ENCODE data around the gene TMEM116.
"Not testable (repeated sequence)": the region's sequence is repeated elsewhere in the genome, so short reads cannot be mapped to it uniquely, and the experiment has no call there.

TMEM116 gene

DNA sequence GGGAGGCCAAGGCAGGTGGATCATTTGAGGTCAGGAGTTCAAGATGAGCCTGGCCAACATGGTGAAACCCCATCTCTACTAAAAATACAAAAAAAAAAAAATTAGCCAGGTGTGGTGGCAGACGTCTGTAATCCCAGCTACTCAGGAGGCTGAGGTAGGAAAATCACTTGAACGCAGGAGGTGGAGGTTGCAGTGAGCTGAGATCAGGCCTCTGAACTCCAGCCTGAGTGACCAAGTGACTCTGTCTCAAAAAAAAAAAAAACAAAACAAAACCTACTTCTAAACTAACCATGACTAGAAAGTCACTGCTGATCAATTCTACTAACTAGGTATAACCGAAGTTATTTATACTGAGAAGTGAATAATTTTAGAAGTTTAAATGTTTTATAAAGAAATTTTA is 3.4 kb downstream of the TMEM116 start:
- DNase-seq (ENCODE audit: low read depth in 2 of 2): not testable (repeated sequence)

DNA sequence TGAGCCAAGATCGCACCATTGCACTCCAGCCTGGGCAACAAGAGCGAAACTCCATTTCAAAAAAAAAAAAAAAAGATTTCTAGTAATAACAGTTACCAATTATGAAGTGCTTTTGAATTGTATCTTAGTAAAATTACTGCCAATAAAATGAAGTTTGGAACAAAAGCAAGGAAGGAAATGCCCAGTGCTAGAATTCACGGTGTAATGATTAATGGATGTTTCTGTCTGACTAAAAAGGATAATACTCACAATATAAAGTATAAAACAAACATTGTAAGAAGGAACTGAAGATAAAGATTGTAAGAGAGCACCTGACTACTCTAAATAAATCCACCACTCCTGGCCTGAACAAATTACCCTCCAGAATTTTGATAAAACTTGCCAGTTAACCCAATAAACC is 4.0 kb downstream of the TMEM116 start:
- no peak for DNase-seq (ENCODE audit: low read depth in 2 of 2)

DNA sequence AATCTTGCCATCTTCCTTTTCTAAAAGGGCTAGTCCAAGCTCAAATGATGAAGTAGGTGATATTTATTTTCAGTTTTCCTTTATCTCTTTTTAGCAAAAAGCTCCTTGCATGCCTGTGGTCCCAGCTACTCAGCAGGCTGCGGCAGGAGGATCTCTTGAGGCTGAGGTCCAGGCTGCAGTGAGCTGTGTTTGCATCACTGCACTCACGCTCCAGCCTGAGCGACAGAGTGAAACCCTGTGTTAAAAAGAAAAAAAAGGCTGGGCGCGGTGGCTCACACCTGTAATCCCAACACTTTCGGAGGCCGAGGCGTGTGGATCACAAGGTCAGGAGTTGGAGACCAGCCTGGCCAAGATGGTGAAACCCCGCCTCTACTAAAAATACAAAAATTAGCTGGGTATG is 5.0 kb downstream of the TMEM116 start:
- no peak for DNase-seq (ENCODE audit: low read depth in 2 of 2)

DNA sequence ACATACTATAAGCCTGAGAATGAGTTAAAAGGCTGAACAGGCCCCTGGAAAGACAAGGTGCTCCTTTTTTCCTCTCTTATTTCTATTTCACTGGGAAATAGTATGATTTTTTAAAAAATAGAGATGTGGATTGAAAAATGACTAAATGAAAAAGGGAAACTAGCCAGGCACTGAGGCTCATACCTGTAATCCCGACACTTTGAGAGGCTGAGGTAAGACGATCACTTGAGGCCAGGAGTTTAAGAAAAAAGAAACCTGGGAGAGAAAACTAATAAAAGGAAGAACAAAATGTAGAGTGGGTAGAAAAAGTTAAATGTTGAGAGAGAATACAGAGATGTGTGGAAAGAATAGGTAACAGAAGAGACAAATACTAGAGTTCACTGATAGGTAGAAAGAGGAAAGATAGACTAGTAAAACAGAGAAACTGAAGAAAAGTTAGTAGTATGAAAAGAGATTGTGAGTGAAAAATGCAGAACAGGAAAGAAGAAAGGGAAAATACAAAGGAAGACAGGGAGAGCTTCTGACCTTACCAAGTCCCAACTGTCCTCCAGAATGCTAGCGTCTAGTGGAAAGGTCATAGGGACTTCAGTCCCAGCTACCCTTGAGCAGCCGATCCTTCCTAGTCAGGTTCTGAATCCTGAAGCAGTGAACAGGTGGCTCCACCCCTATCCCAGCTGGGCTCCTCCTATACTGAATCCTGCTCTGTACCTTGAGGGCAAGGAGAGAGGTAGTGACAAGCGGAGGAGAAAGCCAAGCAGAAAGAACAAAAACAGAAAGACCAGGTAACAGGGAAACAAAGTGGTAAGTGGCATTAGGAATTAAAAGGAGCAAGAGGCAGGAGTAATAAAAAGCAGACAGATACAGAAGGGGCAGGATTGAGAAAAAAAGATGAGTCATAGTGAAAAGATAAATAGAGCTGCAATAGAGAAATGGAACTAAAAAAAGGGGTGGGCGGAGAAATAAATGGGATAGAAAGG is 7.3 kb downstream of the TMEM116 start:
- no peak for DNase-seq (ENCODE audit: low read depth in 2 of 2)

DNA sequence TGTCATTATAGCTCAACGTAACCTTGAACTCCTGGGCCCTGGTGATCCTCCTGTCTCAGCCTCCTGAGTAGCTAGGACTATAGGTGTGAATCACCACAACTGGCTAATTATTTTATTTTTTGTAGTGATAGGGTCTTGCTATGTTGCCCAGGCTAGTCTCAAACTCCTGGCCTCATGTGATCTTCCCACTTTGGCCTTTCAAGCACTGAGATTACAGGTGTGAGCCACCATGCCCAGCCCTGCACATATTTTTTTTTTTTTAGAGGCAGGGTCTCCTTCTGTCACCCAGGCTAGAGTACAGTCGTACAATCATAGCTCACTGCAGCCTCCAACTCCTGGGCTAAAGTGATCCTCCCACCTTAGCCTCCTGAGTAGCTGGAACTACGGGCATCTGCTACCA is 8.9 kb downstream of the TMEM116 start:
- DNase-seq (ENCODE audit: low read depth in 2 of 2): no peak

DNA sequence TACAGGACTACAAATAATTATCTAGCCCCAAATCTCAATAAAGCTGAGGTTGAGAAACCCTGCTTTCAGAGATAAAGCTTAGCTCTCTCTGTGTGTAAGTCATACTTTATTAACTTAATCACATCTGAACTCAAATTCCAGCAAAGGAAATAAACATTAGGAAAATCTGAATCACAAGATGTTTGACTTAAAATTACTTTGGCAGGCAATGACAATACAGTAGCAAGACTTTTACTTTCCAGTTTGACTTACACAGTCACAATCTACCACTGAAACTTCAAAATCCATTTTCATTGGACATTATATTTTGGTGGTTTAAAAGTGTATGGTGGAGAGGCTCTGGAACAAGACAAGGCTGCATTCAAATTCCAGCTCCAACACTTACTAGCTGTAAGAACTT is 11.4 kb downstream of the TMEM116 start:
- DNase-seq (ENCODE audit: low read depth in 2 of 2): no peak

DNA sequence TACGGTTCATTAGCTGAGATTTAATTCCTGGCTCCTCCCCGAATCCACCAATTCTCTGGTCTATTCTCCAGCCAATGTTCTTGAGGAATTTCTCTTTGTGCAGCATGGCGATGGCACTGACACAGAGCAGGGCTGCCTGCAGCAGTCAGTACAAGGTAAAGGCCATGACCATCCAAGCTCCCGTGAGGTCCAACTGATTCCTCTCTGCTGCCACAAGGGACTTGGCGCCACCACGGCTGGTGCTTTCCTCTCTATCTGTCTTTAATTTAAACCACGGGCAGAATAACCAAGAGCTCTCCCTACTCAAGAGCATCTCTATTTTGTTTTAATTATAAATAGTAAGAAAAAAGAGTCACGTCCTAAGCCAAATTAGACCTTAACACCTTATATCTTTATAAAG is 12.1 kb downstream of the TMEM116 start:
- DNase-seq (ENCODE audit: low read depth in 2 of 2): no peak

DNA sequence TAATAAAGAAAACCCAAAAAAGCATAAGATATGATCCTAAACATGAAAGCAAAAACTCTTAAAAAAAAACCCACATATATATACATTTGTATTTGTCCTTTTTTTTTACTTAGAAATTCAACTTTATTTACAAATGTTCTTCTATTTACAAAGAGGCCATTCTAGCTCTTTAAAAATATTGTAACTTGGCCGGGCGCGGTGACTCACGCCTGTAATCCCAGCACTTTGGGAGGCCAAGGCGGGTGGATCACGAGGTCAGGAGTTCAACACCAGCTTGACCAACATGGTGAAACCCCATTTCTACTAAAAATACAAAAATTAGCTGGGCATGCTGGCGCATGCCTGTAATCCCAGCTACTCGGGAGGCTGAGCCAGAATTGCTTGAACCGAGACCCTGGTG is 13.8 kb downstream of the TMEM116 start:
- DNase-seq (ENCODE audit: low read depth in 2 of 2): not testable (repeated sequence)

DNA sequence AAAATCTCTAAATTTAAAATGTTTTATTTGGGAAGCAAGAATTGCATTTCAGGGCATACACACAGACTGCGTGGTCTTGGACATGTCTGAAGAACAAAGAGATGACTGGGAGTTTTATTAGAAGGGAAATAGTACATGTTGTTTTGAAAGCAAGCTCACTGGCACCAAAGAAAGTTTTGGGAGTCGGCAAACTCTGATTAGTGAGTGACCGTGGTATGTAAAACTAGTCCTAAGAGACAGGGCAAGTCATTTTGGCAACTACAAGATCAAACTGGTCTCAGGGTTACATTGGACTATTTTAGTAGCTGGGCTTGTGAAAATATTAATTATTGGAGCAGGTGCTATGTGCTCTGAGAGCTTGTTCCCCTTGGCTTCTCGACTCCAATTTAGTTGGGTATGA is 14.9 kb downstream of the TMEM116 start:
- DNase-seq (ENCODE audit: low read depth in 2 of 2): no peak

DNA sequence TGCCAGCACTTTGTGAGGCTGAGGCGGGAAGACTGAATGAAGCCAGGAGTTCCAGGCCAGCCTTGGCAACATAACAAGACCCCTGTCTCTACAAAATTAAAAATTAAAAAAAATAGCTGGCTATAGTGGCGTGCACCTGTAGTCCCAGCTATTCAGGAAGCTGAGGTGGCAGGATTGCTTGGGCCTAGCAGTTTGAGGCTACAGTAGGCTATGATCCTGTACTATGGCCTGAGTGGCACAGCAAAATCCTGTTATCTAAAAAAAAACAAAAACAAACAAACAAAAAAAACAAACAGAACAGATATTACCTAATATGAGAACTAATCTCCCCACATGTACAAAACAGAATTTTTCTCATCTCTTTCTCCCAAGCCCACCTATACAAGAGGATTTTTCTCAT is 15.7 kb downstream of the TMEM116 start:
- no peak for DNase-seq (ENCODE audit: low read depth in 2 of 2)

DNA sequence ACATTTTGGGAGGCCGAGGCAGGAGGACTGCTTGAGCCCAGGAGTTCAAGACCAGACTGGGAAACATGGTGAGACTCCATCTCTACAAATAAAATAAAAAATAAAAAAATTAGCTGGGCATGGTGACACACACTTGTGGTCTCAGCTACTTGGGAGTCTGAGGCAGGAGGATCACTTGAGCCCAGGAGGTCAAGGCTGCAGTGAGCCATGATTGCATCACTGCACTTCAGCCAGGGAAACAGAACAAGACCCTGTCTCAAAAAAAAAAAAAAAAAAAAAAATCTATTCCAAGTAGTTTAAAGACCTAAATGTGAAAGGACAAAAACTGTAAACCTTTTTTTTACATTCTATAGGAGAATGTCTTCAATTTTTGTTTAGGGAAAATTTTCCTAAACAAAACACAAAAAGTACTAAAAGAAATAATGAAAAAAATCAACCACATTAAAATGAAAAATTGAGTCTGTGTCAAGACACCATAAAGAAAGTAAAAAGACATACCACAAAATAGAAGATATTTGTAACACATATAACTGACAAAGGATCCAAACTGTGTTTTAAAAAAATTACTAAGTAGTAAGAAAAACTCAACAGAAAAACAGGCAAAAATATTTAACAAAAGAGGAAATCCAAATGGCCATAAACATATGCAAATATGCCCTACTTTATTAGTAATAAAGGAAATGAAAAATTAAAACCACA is 17.0 kb downstream of the TMEM116 start:
- DNase-seq (ENCODE audit: low read depth in 2 of 2): no peak

DNA sequence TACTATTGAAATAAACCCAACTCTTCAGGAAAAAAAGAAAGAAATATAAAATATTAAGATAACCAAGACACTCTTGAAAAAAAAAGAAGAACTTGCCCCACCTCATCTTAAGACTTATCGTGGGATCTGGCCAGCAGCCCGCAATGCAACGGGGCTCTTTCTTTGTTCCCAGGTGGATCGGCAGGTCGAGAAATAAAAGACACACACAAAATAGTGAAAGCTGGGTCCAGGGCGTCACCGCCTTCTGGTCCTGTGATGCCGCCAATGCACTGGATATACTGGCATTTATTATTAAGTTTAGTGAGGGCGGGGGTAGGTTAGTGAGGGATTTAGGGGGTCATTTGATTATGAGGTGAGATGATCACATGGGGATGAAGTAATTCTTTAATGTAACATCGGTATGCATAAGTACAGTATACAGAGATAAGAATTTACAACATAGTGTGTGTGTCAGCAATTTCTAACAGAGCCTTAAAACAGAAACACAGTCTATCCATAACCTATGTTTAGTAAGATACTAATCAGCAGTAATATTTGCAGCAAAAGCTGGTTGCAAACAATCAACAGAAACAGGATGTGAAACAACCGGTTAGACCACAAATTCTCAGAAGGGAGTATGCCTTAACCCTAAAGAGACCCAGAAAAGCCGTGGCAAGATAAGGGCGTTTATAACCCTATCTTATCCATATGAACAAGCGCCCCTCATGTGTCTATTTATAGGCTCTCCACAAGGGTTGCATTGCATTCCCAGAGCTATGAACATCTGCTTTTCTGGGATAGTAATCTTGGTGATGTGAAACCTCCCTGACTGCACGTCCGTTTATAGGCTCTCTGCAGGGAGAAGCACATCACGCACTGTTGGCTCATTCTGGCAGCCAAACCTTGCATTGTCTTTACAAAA is 18.5 kb downstream of the TMEM116 start:
- not testable (repeated sequence) for DNase-seq (ENCODE audit: low read depth in 2 of 2)

DNA sequence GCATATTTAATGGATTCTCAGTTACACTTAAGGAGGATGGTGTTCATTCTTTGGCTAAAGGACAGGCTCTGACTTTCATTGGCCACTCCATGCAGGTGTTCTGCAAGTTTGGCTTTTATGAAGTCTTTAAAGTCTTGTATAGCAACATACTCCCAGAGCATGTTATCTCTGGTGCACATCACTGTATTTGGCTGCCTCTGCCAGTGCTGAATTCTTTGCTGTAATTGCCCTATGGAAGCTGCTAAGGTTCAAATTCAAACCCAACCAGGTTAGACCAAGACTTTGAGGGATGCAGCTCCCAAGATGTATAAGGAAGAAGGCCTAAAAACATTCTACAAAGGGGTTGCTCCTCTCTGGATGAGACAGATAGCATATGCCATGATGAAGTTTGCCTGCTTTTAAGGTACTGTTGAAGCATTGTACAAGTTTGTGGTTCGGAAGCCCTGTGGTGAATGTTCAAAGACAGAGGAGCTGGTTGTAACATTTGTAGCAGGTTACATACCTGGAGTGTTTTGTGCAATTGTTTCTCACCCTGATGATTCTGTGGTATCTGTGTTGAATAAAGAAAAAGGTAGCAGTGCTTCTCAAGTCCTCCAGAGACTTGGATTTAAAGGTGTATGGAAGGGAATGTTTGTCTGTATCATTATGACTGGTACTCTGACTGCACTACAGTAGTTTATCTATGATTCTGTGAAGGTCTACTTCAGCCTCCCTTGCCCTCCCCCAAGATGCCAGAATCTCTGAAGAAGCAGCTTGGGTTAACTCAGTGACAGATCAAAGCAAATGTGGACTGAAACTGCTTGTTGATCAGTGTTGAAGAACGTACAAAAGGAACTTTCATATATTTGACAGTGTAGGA is 19.4 kb downstream of the TMEM116 start:
- no peak for DNase-seq (ENCODE audit: low read depth in 2 of 2)

DNA sequence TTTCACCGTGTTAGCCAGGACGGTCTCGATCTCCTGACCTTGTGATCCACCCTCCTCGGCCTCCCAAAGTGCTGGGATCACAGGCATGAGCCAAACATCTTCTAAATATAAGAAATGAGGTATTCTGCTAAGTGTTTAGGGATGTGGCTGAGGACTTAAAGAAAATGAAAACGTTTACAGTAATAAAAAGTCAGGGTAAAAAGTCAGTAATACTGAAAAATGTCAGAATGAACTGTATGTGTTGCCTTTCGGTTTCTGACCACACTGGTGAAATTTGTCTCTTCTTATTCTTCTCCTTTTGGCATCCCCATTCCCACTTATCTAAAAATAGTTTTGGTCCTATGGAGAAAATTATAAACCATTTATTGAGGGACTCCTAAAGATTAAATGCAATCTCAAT is 20.5 kb downstream of the TMEM116 start:
- no peak for DNase-seq (ENCODE audit: low read depth in 2 of 2)

DNA sequence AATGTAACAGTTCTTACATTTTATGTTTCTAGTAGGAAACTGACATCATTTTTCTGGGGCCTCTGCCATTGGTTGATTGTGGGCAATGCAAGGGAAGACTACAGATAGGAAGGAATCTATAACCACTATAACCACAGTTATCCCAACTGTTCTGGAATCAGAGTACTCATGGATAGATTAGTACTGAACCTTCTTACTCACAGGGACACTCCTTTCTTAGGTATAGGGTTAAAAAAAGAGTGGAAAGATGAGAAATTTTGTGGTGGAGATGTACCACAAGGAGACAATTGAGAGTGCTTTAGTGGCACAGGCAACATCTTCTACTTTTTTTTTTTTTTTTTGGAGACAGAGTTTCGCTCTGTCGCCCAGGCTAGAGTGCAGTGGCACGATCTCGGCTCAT is 21.0 kb downstream of the TMEM116 start:
- DNase-seq (ENCODE audit: low read depth in 2 of 2): no peak

DNA sequence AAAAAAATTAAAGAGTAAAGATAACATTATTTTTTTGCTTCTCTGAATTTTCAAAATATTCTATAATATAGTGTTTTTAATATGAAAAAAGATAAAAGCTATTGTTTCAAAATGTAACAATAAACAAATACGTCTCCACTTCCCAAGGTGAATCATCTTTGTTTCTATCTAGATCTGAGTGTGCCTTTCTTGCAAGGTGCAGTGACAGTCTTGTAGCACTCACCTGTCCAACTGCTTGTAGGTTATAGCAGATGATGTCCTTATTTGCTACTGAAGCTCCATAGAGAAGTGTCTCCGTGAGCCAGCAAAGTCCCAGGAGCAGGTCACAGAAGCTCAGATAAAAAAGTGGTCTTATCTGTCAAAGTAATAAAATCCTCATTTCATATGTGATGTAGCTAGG is 21.4 kb downstream of the TMEM116 start:
- no peak for DNase-seq (ENCODE audit: low read depth in 2 of 2)

DNA sequence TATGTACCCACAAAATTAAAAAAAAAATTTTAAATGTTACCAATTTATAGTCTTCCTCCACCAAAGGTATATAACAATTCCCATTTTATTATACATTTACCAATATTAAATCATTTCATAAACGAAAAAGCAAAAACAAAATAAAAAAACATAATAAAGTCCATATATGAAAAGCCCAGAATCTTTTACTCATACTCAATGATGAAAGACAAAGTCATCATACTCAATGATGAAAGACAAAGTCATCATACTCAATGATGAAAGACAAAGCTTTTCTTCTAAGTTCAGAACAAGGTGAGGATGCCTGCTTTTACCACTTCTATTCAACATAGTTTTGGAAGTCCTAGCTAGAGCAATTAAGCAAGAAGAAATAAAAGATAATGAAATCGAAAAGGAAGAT is 28.1 kb downstream of the TMEM116 start:
- DNase-seq (ENCODE audit: low read depth in 2 of 2): no peak

DNA sequence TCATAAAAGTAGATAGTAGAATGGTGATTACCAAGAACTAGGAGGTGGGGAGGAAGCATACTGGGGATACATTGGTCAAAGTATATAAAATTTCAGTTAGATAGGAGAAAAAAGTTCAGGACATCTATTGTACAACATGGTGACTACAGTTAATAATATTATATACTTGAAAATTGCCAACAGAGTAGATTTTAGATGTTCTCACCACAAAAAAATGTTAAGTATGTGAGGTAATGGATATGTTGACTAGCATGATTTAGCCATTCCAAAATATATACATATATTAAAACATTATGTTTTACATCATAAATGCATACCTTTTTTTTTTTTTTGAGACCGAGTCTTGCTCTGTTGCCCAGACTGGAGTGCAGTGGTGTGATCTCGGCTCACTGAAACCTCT is 31.0 kb downstream of the TMEM116 start:
- no peak for DNase-seq (ENCODE audit: low read depth in 2 of 2)

DNA sequence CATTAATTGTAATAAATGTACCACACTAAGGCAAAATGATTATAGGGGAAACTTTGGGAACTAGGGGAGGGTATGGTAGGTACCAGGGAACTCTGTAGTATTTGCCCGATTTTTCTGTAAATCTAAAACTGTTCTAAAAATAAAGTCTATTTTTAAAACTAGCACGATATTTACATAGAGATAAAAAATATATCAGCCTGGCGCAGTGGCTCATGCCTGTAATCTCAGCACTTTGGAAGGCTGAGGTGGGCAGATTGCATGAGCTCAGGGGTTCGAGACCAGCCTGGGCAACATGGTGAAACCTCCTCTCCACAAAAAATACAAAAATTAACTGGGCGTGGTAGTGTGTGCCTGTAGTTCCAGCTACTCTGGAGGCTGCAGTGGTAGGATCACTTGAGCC is 32.4 kb downstream of the TMEM116 start:
- no peak for DNase-seq (ENCODE audit: low read depth in 2 of 2)

DNA sequence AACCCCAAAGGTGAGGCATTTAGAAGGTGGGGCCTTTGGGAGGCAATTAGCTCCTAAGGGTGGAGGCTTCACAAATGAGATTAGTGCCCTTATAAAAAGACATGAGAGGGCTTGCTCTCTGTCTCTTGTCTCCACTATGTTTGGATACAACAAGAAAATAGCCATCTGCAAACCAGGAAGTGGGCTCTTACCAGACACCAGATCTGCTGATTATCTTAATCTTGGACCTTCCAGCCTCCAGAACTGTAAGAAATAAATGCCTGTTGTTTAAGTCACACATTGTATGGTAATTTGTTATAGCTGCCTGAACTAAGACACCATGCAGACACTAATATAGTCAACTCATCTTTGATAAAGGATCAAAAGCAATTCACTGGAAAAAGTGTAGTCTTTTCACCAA is 34.4 kb downstream of the TMEM116 start:
- no peak for DNase-seq (ENCODE audit: low read depth in 2 of 2)

DNA sequence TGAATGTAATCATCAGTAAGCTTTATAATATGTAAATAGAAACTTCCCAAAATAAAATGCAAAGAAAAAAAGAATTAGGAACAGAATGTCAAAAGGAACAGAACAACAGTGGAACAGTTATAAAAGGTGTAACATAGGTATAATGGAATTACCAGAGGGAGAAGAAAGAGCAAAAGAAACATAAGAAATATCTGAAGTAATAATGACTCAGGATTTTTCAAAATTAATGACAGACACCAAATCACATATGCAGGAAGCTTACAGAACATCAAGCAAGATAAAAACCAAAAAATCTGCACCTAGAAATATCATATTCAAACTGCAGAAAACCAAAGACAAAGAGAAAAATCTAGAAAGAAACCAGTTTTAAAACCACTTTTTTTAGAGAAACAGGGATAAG is 36.1 kb downstream of the TMEM116 start:
- no peak for DNase-seq (ENCODE audit: low read depth in 2 of 2)

Measured in activated CD4-positive, alpha-beta T cell treated with anti-CD3 and anti-CD28 coated beads for 24 hours (primary cell).